ENCODE measurements around the gene GDNF. TPM values are rescaled to one million over a fixed set of nuclear protein-coding genes. Genes with fewer than 3 reads are reported as not detected.

GDNF gene
- total RNA-seq, 4 donors from 2014 or later, result 0.10 to 0.80 (median 0.39) TPM

- no peak overlapping the region for H3K4me3 ChIP-seq (ENCODE audit: low read depth, poor library complexity, severe bottlenecking)
- 83 to 88% methylated on average over 4 of the region's 4 CpGs for WGBS, 2 donors
- TF ChIP-seq POLR2A (IDR thresholded peaks at IDR 0.05) (no peak), CTCF (IDR thresholded peaks at IDR 0.05) (no peak)
- DNase-seq (ENCODE audit: low spot score in 2 of 2), result no peak
- intact Hi-C loops (cut with DNase I; ENCODE audit: low total_unique reads), result no loop called here
These were observed 7.0 kb upstream of the GDNF start for GRCh38 chr5:37846786-37847310.

GRCh38 chr5:37844009-37844408 lies 4.2 kb upstream of the GDNF start:
- TF ChIP-seq CTCF (IDR thresholded peaks at IDR 0.05), result no peak
- TF ChIP-seq POLR2A (IDR thresholded peaks at IDR 0.05), result no peak
- intact Hi-C loops (cut with DNase I; ENCODE audit: low total_unique reads), result no loop called here
- WGBS, 2 donors, result 61 to 73% methylated on average over 6 of the region's 6 CpGs
- H3K4me3 ChIP-seq (ENCODE audit: low read depth, poor library complexity, severe bottlenecking), result no peak overlapping the region
- no peak for DNase-seq (ENCODE audit: low spot score in 2 of 2)

- WGBS, 2 donors, result 89 to 94% methylated on average over 10 of the region's 10 CpGs
- intact Hi-C loops (cut with DNase I; ENCODE audit: low total_unique reads), result no loop called here
- no peak for DNase-seq (ENCODE audit: low spot score in 2 of 2)
- no peak for TF ChIP-seq CTCF (IDR thresholded peaks at IDR 0.05)
- no peak for TF ChIP-seq POLR2A (IDR thresholded peaks at IDR 0.05)
- no peak overlapping the region for H3K4me3 ChIP-seq (ENCODE audit: low read depth, poor library complexity, severe bottlenecking)
These were observed 2.2 kb upstream of the GDNF start for GRCh38 chr5:37842048-37842447.

- no peak overlapping the region for H3K4me3 ChIP-seq (ENCODE audit: low read depth, poor library complexity, severe bottlenecking)
- DNase-seq (ENCODE audit: low spot score in 2 of 2), result no peak
- WGBS, 2 donors, result 73 to 78% methylated on average over 6 of the region's 6 CpGs
- TF ChIP-seq POLR2A (IDR thresholded peaks at IDR 0.05), result no peak
- TF ChIP-seq CTCF (IDR thresholded peaks at IDR 0.05), result no peak
- intact Hi-C loops (cut with DNase I; ENCODE audit: low total_unique reads), result no loop called here
These were observed 1.4 kb upstream of the GDNF start for GRCh38 chr5:37841203-37841602.

- TF ChIP-seq CTCF (IDR thresholded peaks at IDR 0.05), result no peak
- no peak for TF ChIP-seq POLR2A (IDR thresholded peaks at IDR 0.05)
- intact Hi-C loops (cut with DNase I; ENCODE audit: low total_unique reads), result no loop called here
- H3K4me3 ChIP-seq (ENCODE audit: low read depth, poor library complexity, severe bottlenecking), result peak overlapping the region; percentile 7
- WGBS, 2 donors, result 6 to 9% methylated on average over 50 to 75 of the region's 76 CpGs
- DNase-seq (ENCODE audit: low spot score in 2 of 2), result no peak
These were observed 503 bp upstream of the GDNF start for GRCh38 chr5:37840053-37841034.

Measured in lower leg skin (tissue), 4 donors.